GM21381 (cell line): ENCODE measurements around the gene MCM5.
"Not testable (repeated sequence)": the region's sequence is repeated elsewhere in the genome, so short reads cannot be mapped to it uniquely, and the experiment has no call there.

Experiments used
- ATAC-seq: cut with Tn5 transposase; IDR thresholded peaks from one replicate; pipeline ENCODE4 v1.9.1; 2021; ENCODE audit warnings: mild to moderate bottlenecking, moderate library complexity; ENCODE audit not compliant: unreplicated experiment

MCM5 gene

DNA sequence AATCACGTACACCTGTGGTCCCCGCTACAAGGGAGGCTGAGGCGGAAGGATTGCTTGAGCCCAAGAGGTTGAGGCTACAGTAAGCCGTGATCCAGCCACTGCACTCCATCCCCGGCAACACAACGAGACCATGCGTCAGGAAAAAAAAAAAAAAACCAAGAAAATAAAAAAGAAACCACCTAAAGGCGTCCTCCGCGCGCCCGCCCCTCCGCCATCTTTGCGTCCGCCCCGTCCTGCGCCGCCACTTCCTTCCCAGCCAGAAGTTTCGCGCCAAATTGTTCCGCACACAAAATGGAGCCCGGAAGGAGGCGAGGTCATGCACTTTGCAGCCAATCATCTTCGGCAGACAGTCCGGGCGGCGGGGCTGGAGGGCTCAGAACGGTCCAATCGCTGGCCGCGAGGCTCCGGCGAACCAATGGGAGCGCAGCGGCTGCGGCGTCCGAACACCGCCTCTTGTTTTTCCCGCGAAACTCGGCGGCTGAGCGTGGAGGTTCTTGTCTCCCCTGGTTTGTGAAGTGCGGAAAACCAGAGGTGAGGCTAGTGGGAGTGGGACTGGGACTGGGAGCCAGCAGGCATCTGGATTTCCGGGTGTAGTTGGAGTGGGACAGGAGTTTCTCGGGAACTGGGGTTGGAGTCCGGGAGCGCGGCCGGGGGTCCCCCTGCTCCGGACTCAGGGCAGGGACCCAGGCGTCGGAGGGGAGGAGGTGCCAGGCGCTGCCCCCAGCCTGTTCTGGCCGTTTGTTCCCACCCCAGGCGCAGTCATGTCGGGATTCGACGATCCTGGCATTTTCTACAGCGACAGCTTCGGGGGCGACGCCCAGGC lies at the start of gene MCM5:
Gene MCM5 (plus strand): TSS at position 463 of the 823 bp plus-strand sequence. CDS start 299 bp downstream, at position 762.
- peak; percentile 96 for ATAC-seq

DNA sequence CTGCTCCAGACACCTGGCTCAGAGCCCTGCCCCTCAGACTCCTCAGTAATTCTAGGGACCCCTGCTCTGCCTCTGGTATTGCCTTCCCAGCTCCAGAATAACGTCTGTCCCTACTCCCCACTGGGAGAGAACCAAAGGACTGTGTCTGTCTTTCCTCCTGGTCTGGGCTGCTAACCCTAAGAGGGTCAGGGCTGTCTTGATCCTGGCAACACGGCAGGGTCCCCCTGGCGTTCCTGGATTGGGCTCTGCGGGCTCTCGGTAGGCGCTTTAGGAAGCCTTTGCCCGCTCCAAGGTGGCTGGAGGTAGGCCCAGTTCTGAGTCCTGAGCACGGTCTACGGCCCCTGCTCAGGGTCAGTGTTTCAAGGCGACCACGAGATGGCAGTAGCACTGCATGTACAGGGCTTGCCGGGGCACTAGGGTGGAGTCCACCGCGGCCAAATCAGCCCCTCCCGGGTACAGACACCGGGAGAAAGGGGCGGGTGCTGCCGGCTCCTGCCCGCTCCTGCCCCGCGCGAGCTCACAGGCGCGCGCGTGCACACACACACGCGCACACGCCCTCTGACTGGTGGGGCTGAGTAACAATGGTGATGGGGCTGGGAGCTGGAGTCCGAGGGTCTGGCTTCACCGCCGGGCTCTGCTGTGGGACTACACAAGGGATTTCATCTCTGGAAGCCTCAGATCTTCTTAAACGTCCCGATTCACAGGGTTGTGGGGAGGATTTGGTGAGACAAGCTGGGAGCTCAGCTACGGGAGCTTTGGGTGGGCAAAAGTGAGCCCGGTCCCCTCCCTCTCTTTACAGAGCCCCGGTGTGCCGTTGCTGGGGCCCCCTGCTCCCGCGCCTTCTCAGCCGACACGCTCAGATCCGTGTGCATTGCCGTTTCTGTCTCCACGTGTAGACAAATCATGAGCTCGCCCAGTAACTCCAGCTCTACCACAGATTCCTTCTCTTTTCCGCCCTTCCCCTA lies 49.1 kb upstream of the MCM5 start:
- peak; percentile 72 for ATAC-seq

DNA sequence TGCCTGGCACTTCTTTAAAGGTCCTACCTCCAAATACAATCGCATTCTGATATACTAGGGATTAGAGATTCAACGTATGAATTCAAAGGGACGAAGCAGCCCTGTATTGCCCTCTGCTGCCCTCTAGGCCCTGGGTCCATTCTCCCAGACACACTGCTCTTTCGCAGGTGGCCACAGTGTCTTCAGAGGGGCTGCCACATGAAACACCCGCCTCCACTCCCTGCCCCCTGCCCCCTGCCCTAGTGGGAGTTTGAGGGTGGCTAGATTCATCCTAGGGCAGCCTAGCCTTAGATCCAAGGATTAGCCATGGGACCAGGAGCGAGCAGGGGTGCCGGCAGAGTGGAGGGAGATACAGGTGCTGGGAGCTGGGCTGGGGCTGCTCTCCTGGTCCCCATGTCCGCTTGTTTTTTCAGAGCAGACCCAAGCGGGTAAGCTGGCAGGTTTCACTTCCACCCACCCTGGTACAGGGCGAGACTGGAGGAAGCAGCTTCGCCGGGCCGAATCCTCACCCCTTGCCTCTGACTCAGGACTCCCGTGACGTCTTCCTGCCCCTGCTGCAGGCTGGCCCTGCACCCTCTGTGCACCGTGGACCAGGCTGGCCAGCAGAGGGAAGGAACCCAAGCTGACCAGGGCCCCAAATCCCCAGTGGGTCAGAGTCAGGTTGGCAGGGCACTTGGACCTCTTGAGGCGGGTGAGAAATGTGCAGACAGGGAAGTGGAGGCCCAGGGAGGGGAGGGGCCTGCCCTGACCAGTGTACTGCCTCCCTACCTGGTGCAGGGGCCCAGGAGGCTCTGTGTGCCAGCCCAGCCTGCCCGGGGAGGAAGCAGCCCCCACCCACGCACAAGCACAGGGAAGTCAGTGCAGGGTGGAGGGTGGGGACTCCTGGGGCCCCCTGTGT lies 47.5 kb upstream of the MCM5 start:
- peak; percentile 44 for ATAC-seq

DNA sequence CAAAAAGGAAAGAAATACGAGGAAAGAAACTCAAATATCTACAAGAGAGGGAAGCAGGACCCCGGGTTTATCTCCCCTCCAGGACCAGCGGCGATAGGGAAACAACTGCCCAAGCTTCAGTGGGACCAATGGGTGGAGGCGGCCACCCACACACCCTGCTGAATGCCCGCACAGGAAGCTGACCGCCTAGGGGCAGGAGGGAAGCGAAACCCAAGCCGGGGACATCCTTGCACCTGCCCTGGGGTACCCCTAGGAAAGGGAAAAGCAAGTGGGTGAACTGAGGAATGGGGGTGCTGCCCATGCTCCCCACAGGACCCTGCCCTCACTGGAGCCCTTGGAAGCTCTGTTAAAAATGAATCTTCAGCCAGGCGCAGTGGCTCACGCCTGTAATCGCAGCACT lies 46.6 kb upstream of the MCM5 start:
- no peak for ATAC-seq

DNA sequence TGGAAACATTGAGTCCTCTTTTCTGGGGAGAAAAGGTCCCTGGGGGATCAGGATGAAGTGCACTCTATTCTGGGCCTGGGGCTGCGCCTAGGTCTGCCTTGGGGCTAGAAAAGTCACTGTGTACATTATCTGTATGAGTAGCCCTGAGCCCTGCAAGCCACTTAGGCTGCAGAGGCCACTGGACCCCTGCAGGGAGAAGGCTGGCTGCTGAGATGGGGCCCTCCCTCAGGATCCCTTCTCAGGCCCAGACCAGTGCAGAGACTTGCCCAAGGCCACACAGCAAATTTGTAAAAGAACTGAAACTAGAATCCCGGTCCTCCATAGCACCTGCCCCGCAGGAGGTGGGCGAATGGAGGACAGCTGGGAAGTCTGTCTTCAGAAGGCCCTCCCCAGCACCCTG lies 45.9 kb upstream of the MCM5 start:
- ATAC-seq = no peak

DNA sequence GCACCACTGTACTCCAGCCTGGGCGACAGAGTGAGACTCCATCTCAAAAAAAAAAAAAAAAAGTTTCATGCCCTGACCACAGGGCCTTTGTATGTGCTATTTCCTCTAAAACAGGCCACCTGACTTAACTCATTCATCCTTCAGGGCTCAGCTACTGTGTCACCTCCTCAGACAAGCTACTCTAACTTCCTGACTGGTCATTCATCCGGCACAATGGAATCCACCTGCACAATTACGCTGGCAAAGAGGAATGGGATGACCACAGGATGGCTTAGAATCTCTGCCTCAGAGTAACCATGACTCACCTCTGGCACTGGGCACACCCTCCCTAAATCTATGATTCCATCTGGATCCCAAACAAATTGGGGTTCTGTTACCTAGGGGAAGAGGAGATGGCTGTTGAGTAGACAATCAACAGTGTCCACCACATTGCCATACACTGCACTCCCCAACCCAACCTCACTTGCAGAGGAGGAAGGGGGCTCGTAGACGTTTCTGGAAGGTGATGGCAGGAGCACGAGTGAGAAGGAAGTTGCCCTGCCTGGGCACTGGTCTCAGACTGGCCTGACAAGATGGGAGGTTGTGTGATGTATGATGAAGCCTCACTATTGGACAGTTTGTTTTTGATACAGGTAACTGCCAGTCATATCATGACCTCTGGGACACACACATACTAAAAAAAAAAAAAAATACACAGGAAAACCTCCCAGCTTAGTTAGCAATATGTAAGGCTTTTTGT lies 41.9 kb upstream of the MCM5 start:
- ATAC-seq = no peak

DNA sequence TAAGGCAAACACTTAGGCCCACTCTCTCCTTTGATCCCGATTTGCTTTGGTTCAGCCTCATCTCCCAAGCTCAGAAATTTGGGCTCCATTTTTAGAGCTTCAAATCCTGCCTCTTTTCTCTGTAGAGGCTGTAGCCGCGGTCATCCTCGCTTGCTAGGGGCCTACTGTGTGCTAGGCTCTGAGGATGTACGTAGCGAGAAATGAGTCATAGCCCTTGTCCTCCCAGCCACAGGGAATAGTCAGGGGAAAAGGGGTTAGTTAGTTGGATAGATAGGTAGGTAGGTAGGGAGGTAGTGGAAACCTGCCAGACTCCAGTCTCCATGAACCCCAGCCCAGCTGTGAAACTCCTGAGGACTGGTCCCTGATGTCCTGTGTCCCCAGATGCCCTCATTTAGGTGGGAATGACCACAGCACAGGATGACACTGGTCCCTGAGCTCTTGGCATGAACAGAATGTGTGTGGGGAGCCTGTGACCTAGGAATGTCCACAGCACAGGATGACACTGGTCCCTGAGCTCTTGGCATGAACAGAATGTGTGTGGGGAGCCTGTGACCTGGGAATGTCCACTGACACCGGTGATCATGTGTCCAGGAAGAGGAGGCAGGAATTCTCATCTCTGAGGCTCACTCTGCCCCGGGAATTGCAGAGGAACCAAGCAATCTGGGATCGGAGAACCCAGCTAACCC lies 40.4 kb upstream of the MCM5 start:
- ATAC-seq = no peak

DNA sequence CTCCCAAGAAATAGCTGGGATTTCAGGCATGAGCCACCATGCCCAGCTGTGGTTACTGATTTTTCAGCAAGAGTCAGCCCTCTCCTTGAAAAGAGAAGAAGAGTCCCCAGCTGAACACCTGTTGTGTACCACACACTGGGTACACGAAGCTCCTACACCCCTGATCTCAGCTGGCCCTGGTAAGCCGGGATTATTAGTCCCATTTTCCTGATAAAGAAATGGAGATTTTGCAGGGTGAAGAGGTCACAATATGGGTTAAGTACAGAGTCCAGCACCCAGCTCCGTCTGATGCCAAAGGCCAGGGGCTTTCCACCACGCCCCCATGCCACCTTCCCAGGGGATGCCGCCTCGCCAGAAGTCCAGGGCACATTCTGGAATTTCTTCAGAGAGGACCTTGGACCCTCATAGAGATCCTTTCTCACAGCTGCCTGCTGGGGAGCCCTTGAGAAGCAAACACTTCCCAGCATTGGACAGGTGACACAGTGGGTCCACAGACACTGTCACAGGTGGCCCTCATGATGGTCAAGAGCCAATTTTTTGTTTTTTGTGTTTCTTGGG lies 38.9 kb upstream of the MCM5 start:
- ATAC-seq = no peak

DNA sequence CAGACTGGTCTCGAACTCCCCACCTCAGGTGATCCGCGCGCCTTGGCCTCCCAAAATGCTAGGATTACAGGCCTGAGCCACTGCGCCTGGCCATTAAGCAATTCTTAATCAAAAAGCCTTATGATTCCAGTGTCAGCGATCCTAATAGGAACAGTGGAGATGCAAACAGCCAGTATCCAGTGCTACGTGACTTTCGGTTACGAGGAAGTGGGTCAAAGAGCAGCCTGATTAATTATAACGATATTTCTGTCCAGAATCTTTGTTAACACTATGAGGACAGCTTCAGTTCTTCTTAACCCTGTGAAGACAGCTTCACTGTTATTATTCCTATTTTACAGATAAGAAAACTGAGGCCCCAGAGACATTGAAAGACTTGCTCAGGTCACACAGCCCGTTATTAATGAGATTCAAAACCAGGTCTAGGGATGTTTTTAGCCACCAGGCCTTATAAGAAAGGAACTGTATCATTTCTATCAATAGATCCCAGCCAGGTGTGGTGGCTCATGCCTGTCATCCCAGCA lies 36.3 kb upstream of the MCM5 start:
- ATAC-seq = no peak

DNA sequence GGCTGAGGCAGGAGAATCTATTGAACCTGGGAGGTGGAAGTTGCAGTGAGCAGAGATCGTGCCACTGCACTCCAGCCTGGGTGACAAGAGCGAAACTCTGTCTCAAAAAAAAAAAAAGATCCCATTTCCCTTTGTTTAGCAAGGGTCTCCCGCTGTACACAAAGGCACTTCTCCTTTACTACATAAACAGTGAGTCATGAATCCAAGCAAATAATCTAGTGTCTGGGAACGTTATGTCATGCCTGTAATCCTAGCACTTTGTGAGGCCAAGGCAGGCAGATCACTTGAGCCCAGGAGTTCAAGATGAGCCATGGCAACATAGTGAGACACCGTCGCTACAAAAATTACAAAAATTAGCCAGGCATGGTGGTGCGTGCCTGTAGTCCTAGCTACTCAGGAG lies 35.7 kb upstream of the MCM5 start:
- ATAC-seq = not testable (repeated sequence)

DNA sequence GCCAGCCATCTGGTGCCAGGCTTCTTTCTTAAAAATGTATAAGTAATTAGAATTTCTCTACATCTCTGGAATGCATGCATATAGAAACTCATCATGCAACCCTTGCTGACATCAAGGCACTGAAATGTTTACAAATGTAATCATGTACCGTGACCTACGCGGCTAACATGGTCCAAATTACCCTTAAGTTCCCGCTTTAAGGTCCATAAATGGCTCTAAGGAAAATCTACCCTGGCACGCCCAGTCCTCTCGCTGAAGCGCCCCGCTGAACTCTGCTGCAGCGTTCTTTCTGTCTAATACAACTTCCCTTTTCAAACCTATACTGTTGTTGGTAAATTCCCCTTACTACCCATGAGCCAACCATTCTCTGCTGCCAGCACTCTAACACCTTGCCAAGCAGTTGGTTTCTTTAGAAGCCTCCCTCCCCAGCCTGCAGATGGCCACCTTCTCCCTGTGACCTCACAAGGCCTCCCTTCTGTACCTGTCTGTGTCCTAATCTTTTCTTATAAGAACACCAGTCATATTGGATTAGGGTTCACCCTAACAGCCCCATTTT lies 32.5 kb upstream of the MCM5 start:
- no peak for ATAC-seq

DNA sequence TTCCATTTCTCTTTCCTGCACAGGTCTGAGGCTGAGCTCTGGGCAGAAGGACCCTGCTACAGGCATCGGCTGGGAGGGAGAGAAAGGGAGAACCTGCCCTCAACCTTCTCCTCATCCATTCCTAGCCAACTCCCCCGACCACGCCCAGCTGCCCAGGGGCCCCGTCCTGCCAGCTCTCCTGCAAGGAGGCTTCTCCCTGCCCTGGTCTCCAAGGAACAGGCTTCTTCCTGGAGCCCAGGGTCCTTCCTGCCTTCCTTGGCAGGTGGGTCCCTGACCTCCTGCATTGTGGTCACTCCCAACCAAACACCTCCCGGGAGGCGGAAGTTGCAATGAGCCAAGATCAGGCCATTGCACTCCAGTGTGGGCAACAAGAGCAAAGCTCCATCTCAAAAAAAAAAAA lies 31.6 kb upstream of the MCM5 start:
- ATAC-seq = no peak

DNA sequence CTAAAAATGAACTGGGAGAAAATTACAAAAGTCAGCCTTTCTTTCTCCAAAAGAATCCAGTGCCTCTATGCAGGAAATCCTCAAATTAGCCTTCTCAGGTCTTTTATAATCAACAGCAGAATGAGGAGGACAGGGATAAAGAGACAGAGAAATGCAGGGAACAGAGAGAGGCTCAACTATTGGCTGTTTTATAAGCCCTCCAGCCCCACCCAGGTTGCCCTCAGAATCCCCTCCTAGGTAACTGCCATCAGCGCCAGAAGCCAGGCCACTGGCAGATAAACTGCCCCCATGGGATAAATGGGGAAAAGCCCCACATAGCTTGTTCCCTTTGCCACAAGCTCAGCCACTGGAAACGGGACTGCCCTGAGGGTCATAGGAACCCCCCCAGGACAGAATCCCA lies 29.9 kb upstream of the MCM5 start:
- no peak for ATAC-seq

DNA sequence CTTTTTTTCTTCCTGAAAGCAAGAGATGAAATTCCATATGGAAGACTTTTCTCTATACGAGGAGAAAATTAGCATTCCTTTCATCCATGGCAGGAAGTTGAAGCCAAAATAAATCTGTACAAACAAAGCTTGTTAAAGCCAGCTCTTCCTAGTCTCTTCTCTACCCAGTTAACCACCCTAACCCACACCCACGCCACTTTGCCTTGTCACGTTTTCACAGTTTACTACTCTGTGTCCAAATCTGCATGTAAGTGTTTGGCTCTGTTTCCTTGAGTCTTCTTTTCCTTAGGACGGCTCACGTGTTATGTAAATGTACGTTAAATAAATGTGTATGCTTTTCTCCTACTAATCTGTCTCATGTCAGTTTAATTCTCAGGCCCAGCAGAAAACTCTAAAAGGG lies 26.2 kb upstream of the MCM5 start:
- no peak for ATAC-seq

DNA sequence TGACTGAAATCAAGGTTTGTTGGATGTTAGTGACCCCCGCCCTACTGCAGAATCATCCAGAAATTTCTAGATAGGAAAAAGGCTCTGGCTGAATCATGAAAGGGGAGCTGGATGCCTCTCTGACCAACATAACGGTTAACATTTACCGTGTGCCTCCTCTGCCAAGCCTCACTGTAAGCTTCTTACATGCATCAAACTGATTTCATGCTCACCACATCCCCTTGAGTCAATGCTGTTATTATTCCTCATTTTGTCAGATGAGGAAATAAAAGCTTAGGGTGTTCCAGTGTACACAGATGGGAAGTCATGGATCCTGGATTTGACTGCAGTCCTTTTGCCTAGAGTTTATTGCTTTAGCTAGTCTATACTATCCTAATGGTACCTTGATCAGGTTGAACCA lies 24.9 kb upstream of the MCM5 start:
- ATAC-seq = no peak

DNA sequence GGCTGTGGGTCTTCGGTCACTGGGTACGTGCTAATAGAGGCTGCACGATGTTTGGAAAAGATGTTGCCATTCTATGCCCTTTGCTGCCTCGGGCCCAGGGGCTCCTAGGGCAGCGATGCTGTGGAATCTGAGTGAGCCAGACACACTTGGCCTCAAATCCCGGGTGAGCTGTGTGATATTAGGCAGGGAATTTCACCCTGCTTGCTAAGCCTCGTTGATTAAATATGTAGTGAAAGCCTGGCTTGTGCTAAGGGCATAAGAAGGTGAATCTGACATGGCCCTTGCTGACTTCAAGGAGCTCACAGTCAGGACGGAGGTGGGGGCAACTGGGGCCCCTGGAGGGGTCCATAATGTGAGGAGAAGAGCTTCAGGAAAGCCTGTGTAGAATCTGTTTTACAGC lies 24.4 kb upstream of the MCM5 start:
- ATAC-seq = no peak

DNA sequence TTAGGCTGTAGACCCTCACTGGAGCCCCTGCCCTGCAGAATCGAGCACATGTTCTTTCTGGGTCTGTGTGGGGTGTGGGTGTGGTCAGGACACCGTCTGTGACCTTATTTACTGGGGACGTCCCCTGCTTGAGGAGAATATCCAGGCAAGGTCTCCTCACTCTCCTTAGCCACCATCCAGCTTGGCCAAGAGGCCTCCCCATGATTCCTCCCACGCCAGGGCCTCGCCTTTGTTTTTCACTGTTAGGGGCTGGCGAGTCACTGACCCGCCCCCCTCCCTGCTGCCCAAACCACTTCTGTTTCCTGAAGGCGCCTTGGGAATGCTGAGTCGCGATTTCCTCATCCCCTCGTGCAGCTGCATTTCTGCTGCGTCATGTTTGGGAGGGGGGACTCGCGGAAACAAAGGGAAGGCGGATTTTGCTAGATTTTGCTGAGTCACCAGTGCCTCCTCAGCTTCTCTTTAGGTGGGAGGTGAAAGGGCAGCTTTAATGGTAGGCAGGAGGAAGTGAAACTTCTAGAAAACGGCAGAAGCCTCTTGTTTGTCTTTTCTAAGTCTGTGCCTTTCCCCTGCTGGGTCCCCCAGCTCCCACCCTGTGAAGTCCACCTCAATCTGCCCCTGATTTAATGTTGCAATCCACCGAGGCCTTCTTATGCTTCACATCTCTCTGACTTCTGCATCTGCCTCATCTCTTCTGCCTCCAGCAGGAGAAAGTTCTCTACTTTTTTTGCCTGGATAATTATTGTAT lies 23.0 kb upstream of the MCM5 start:
- peak; percentile 57 for ATAC-seq

DNA sequence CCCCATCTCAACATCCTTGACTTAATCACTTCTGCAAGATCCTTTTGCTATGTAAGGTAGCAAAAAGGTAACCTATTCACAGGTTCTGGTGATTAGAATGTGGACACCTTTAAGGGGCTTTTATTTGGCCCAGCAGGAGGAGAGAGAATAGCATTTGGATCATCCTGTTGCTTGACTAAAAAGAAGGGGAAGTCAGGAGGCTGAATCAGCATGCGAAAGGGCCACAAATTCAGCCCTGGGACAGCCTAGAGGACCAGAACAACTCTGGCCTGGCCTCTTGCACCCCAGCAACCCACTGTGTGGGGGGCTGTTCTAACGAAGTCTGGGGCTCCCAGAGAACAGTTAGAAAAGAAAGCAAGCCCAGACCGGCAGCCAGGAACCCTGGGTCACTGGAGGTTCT lies 22.2 kb upstream of the MCM5 start:
- no peak for ATAC-seq
